Measurements from ENCODE around the gene TMEM150B. TPM values are rescaled to one million over a fixed set of nuclear protein-coding genes. Genes with fewer than 3 reads are reported as not detected.
A peak's percentile ranks its signal among the peaks of the same experiment; 100 is the strongest.

The TMEM150B gene
- total and polyA plus RNA-seq, 2 of the 13 experiments (the other 11 are each of a cell fraction or from before 2014, with no cell fraction given), result 1.3 to 1.8 TPM

- TF ChIP-seq PREB (CRISPR knock-in tag; IDR thresholded peaks at IDR 0.05), result no peak
- TF ChIP-seq THAP11 (CRISPR knock-in tag; IDR thresholded peaks at IDR 0.05), result peak; percentile 98
Measured at GRCh38 chr19:55319785-55320184, 5.4 kb downstream of the TMEM150B start (continued).

- peaks cover 15% of the 10 kb centered on the region for H3K4me1 ChIP-seq (ENCODE audit: insufficient read depth, low read length)
- H3K36me3 ChIP-seq (replicated peaks in 1 of 2; ENCODE audit: control insufficient read depth in 1 of 2, insufficient read depth in 2 of 2, low read length in 2 of 2), result no peaks in the 10 kb centered on the region
- H3K27ac ChIP-seq (ENCODE audit: extremely low read length, insufficient read depth, low read length), result no peak overlapping the region
- H4K20me1 ChIP-seq (ENCODE audit: insufficient read depth, low read length), result no peaks in the 10 kb centered on the region
- BruUV-seq (replicated peaks), result no TSS peak
- intact Hi-C loops (cut with micrococcal nuclease; ENCODE audit: unreplicated experiment), result no loop called here
- ChIA-PET CTCF (ENCODE audit: low intra/inter-chr PET ratio, low total read pairs) (no interaction called here), POLR2A (interaction anchor here (1.6 kb wide), 1 partner anchor 91 kb away, joined by 3 read pairs; the partner anchor contains the start of gene UBE2S)
- H3K4me2 ChIP-seq (ENCODE audit: low read depth, low read length), result no peak overlapping the region
- H3K79me2 ChIP-seq (ENCODE audit: insufficient read depth, low read length), result no peaks in the 10 kb centered on the region
- in situ Hi-C loops (cut with HindIII; ENCODE audit: extremely low pct_ligation_motif_present, low pct_unique_long_range_greater_than_20kb), result no loop called here
- no peak overlapping the region for H3K4me3 ChIP-seq (replicated peaks in 1 of 3; ENCODE audit: insufficient read depth in 1 of 3, low read depth in 2 of 3, low read length in 3 of 3)
- no peaks in the 10 kb centered on the region for H3K9me3 ChIP-seq (ENCODE audit: low read length)
- ATAC-seq, result no peak
- DNase-seq (ENCODE audit: low spot score), result no peak
- no peak overlapping the region for H2AFZ ChIP-seq (ENCODE audit: low read length)
- no peak overlapping the region for H3K9ac ChIP-seq (ENCODE audit: insufficient read depth, low read depth, low read length)
- H3K27me3 ChIP-seq (ENCODE audit: control insufficient read depth in 1 of 2, insufficient read depth in 2 of 2, low read length in 2 of 2), result no peaks in the 10 kb centered on the region; a peak in 1 of 5 replicates
- TF ChIP-seq ZFYVE20 (CRISPR knock-in tag; IDR thresholded peaks at IDR 0.05; ENCODE audit: borderline replicate concordance, low read depth) (no peak), BCL3 (CRISPR knock-in tag; IDR thresholded peaks at IDR 0.05) (no peak)
- FAIRE-seq, result no peak
- 69% methylated on average over 5 of the region's 8 CpGs for WGBS (ENCODE audit: low lambda C conversion rate)
Measured at GRCh38 chr19:55316646-55317045, 8.5 kb downstream of the TMEM150B start.

All from HepG2 (cell line).